DND-41 (cell line): ENCODE data around the gene PSMD7.

Experiments
- EZH2 ChIP-seq: IDR thresholded peaks from 3 replicates; pipeline ENCODE4 v1.6.1; 2012; ENCODE audit warnings: borderline replicate concordance, low read depth, mild to moderate bottlenecking, moderate library complexity, low read length, inconsistent platforms; ENCODE audit not compliant: severe bottlenecking
- TF ChIP-seq, protein P1 (sequence below): IDR thresholded peaks from 2 replicates; pipeline ENCODE4 v1.5.1; 2012; ENCODE audit warnings: borderline replicate concordance, low read length, moderate library complexity, mild to moderate bottlenecking; ENCODE audit not compliant: poor library complexity, severe bottlenecking; ENCODE audit errors: extremely low read depth

- TF ChIP-seq, protein P1, sequence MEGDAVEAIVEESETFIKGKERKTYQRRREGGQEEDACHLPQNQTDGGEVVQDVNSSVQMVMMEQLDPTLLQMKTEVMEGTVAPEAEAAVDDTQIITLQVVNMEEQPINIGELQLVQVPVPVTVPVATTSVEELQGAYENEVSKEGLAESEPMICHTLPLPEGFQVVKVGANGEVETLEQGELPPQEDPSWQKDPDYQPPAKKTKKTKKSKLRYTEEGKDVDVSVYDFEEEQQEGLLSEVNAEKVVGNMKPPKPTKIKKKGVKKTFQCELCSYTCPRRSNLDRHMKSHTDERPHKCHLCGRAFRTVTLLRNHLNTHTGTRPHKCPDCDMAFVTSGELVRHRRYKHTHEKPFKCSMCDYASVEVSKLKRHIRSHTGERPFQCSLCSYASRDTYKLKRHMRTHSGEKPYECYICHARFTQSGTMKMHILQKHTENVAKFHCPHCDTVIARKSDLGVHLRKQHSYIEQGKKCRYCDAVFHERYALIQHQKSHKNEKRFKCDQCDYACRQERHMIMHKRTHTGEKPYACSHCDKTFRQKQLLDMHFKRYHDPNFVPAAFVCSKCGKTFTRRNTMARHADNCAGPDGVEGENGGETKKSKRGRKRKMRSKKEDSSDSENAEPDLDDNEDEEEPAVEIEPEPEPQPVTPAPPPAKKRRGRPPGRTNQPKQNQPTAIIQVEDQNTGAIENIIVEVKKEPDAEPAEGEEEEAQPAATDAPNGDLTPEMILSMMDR = peak; percentile 59
- no peak for TF ChIP-seq EZH2
Observed at GRCh38 chr16:74275031-74275636, 21.5 kb upstream of the PSMD7 start.
